Liver (tissue), 3 donors: ENCODE data around the gene GSTA3.

Experiments used
- CTCF ChIP-seq: fragments of 150-350 bp; IDR thresholded peaks from 2 replicates; pipeline ENCODE4 v1.5.1; 2017; ENCODE audit warnings: improper control_type of control experiment, low read depth, low read length; ENCODE audit not compliant: missing input control
- GABPA ChIP-seq, 2 donors: IDR thresholded peaks in 1 of 2; conservative IDR thresholded peaks in 1 of 2; 2 replicates each; pipeline ENCODE4 v1.6.1; 2016; ENCODE audit warnings: antibody characterized with exemption in 2 of 2, mild to moderate bottlenecking in 1 of 2, moderate library complexity in 1 of 2
- JUND ChIP-seq, 2 donors: IDR thresholded peaks; 2 replicates each; pipeline ENCODE4 v1.6.1; 2016; ENCODE audit warnings: antibody characterized with exemption in 2 of 2
- MAX ChIP-seq: IDR thresholded peaks from 2 replicates; pipeline ENCODE4 v1.6.1; 2016; ENCODE audit warnings: antibody characterized with exemption
- RAD21 ChIP-seq, 2 donors: IDR thresholded peaks; 2 replicates each; pipeline ENCODE4 v1.6.1; 2016; ENCODE audit warnings: antibody characterized with exemption in 2 of 2, mild to moderate bottlenecking in 2 of 2
- REST ChIP-seq: IDR thresholded peaks from 2 replicates; pipeline ENCODE4 v1.6.1; 2016; ENCODE audit warnings: antibody characterized with exemption, mild to moderate bottlenecking
- SP1 ChIP-seq: IDR thresholded peaks from 2 replicates; pipeline ENCODE4 v1.6.1; 2018; ENCODE audit warnings: antibody characterized with exemption, mild to moderate bottlenecking
- TAF1 ChIP-seq: conservative IDR thresholded peaks from 2 replicates; pipeline ENCODE4 v1.6.1; 2016; ENCODE audit warnings: antibody characterized with exemption, mild to moderate bottlenecking
- YY1 ChIP-seq: IDR thresholded peaks from 2 replicates; pipeline ENCODE4 v1.6.1; 2016; ENCODE audit warnings: antibody characterized with exemption, mild to moderate bottlenecking
- donor health status: healthy.
- donor health status: healthy.

GRCh38 chr6:52871621-52872020 lies 37.9 kb downstream of the GSTA3 start:
- TF ChIP-seq REST (no peak), CTCF (no peak), GABPA (IDR thresholded peaks at IDR 0.05 in 1 of 2, conservative IDR thresholded peaks at IDR 0.05 in 1 of 2) (no peak), MAX (no peak), TAF1 (no peak), YY1 (no peak), RAD21 (IDR thresholded peaks at IDR 0.05) (no peak), SP1 (no peak), JUND (IDR thresholded peaks at IDR 0.05) (no peak)
